ENCODE data around the gene EOLA1.
A peak's percentile ranks its signal among the peaks of the same experiment; 100 is the strongest.
"Not testable (repeated sequence)": the region's sequence is repeated elsewhere in the genome, so short reads cannot be mapped to it uniquely, and the experiment has no call there.

The EOLA1 gene

GRCh38 chrX:149545545-149546543, 5.0 kb downstream of the EOLA1 start:
- DNase-seq, result peak in 3 of 4 experiments; percentile 3 to 28 (median 15)

- DNase-seq, result not testable (repeated sequence)
Measured at GRCh38 chrX:149546962-149547361, 6.2 kb downstream of the EOLA1 start.

- not testable (repeated sequence) for DNase-seq
Measured at GRCh38 chrX:149547782-149548181, 7.0 kb downstream of the EOLA1 start.

- DNase-seq, result not testable (repeated sequence)
Measured at GRCh38 chrX:149549701-149550100, 8.9 kb downstream of the EOLA1 start, which contains the start of gene HSFX3. Gene HSFX3 (minus strand): TSS chrX:149549924. CDS start chrX:149549852, 72 bp downstream.

- DNase-seq, result not testable (repeated sequence)
Measured at GRCh38 chrX:149550454-149550853, 9.6 kb downstream of the EOLA1 start.

GRCh38 chrX:149551245-149551938, 10.6 kb downstream of the EOLA1 start:
- not testable (repeated sequence) for DNase-seq

- DNase-seq, result not testable (repeated sequence)
Measured at GRCh38 chrX:149551939-149552248, 11.1 kb downstream of the EOLA1 start.

GRCh38 chrX:149555251-149555650, 14.4 kb downstream of the EOLA1 start:
- DNase-seq, result not testable (repeated sequence)

- DNase-seq, result no peak
Measured at GRCh38 chrX:149563359-149563758, 22.5 kb downstream of the EOLA1 start.

- no peak for DNase-seq
Measured at GRCh38 chrX:149567621-149568417, 27.0 kb downstream of the EOLA1 start.

- no peak for DNase-seq
Measured at GRCh38 chrX:149568701-149569296, 28.0 kb downstream of the EOLA1 start.

- DNase-seq, result no peak
Measured at GRCh38 chrX:149569770-149570169, 29.0 kb downstream of the EOLA1 start.

- DNase-seq, result peak in 2 of 4 experiments; percentile 2 to 3
Measured at GRCh38 chrX:149570668-149571067, 29.9 kb downstream of the EOLA1 start.

GRCh38 chrX:149571770-149572169, 31.0 kb downstream of the EOLA1 start:
- DNase-seq, result no peak

- no peak for DNase-seq
Measured at GRCh38 chrX:149572743-149573142, 31.9 kb downstream of the EOLA1 start.

GRCh38 chrX:149573456-149573855, 32.6 kb downstream of the EOLA1 start:
- not testable (repeated sequence) for DNase-seq

GRCh38 chrX:149585631-149586030, 44.8 kb downstream of the EOLA1 start:
- DNase-seq, result not testable (repeated sequence)

GRCh38 chrX:149587359-149587758, 46.5 kb downstream of the EOLA1 start, which contains the start of gene MAGEA9B:
Gene MAGEA9B (minus strand): TSS chrX:149587459. CDS start chrX:149583179, 4,280 bp downstream.
- not testable (repeated sequence) for DNase-seq

- DNase-seq, result not testable (repeated sequence)
Measured at GRCh38 chrX:149590993-149591392, 50.2 kb downstream of the EOLA1 start.

- not testable (repeated sequence) for DNase-seq
Measured at GRCh38 chrX:149595214-149595613, 54.4 kb downstream of the EOLA1 start, which contains the start of gene HSFX2. Gene HSFX2 (minus strand): TSS chrX:149595314. CDS start chrX:149594700, 614 bp downstream.

- not testable (repeated sequence) for DNase-seq
Measured at GRCh38 chrX:149595943-149596342, 55.1 kb downstream of the EOLA1 start.
